Measurements from ENCODE around the gene SH3GL1. TPM values are rescaled to one million over a fixed set of nuclear protein-coding genes. Genes with fewer than 3 reads are reported as not detected.

The SH3GL1 gene
- total and polyA plus RNA-seq, 2 of the 4 experiments (the other 2 are of a cell fraction), result 28.1 to 138 TPM

- WGBS, 2 experiments (ENCODE audit: extremely low coverage in 2 of 2, insufficient read length in 1 of 2), result 74% methylated on average over 4 of the region's 13 CpGs; no CpG with 5 or more reads in 1 of the 2 experiments
- H4K5ac ChIP-seq (ENCODE audit: low read depth, low read length), result no peak overlapping the region
- H4K20me1 ChIP-seq (ENCODE audit: insufficient read depth, low read length), result peaks cover 11% of the 10 kb centered on the region
- H4K91ac ChIP-seq (ENCODE audit: insufficient read depth, low read depth, low read length), result no peak overlapping the region
- TF ChIP-seq, protein P1, sequence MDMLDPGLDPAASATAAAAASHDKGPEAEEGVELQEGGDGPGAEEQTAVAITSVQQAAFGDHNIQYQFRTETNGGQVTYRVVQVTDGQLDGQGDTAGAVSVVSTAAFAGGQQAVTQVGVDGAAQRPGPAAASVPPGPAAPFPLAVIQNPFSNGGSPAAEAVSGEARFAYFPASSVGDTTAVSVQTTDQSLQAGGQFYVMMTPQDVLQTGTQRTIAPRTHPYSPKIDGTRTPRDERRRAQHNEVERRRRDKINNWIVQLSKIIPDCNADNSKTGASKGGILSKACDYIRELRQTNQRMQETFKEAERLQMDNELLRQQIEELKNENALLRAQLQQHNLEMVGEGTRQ (IDR thresholded peaks at IDR 0.05; ENCODE audit: low read depth, low read length), result no peak
- no peak for TF ChIP-seq CHD1 (IDR thresholded peaks at IDR 0.05; ENCODE audit: low read depth, low read length)
- TF ChIP-seq MAFK (IDR thresholded peaks at IDR 0.05; ENCODE audit: low read depth, low read length), result no peak
- no peak for TF ChIP-seq NFE2L2 (IDR thresholded peaks at IDR 0.05; ENCODE audit: low read depth, low read length)
- TF ChIP-seq POLR2A (IDR thresholded peaks at IDR 0.05; ENCODE audit: low read depth, low read length), result no peak
- TF ChIP-seq BHLHE40 (IDR thresholded peaks at IDR 0.05; ENCODE audit: low read depth, low read length), result no peak
- TF ChIP-seq, protein P2, sequence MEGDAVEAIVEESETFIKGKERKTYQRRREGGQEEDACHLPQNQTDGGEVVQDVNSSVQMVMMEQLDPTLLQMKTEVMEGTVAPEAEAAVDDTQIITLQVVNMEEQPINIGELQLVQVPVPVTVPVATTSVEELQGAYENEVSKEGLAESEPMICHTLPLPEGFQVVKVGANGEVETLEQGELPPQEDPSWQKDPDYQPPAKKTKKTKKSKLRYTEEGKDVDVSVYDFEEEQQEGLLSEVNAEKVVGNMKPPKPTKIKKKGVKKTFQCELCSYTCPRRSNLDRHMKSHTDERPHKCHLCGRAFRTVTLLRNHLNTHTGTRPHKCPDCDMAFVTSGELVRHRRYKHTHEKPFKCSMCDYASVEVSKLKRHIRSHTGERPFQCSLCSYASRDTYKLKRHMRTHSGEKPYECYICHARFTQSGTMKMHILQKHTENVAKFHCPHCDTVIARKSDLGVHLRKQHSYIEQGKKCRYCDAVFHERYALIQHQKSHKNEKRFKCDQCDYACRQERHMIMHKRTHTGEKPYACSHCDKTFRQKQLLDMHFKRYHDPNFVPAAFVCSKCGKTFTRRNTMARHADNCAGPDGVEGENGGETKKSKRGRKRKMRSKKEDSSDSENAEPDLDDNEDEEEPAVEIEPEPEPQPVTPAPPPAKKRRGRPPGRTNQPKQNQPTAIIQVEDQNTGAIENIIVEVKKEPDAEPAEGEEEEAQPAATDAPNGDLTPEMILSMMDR (conservative IDR thresholded peaks at IDR 0.05; ENCODE audit: low read depth, low read length), result no peak
- no peak for TF ChIP-seq FOS (IDR thresholded peaks at IDR 0.05; ENCODE audit: low read depth, low read length)
- no peak for TF ChIP-seq ELK1 (IDR thresholded peaks at IDR 0.05; ENCODE audit: borderline replicate concordance, low read depth, low read length)
- no peak for TF ChIP-seq CEBPB (IDR thresholded peaks at IDR 0.05; ENCODE audit: low read depth, low read length)
- TF ChIP-seq RCOR1 (IDR thresholded peaks at IDR 0.05; ENCODE audit: insufficient replicate concordance, low read length), result no peak
- no peak for TF ChIP-seq MXI1 (IDR thresholded peaks at IDR 0.05; ENCODE audit: borderline replicate concordance, low read depth, low read length)
- TF ChIP-seq MAZ (IDR thresholded peaks at IDR 0.05; ENCODE audit: borderline replicate concordance, low read depth, low read length), result no peak
- TF ChIP-seq RFX5 (IDR thresholded peaks at IDR 0.05; ENCODE audit: low read depth, low read length), result no peak
- no peak for TF ChIP-seq RAD21 (IDR thresholded peaks at IDR 0.05; ENCODE audit: low read length)
- no peak for TF ChIP-seq SMC3 (IDR thresholded peaks at IDR 0.05; ENCODE audit: low read depth, low read length)
- no peak overlapping the region for H3K18ac ChIP-seq (ENCODE audit: low read depth, low read length)
- H3K4ac ChIP-seq (ENCODE audit: low read depth, low read length), result no peak overlapping the region
- intact Hi-C loops (cut with micrococcal nuclease), result no loop called here
- peaks cover 10% of the 10 kb centered on the region; the same call in 1 of the 2 replicates for H3K4me1 ChIP-seq (ENCODE audit: control insufficient read depth, insufficient read depth, low read length)
- H2AK5ac ChIP-seq (ENCODE audit: low read depth, low read length), result no peak overlapping the region
- peaks cover 52% of the 10 kb centered on the region for H3K36me3 ChIP-seq (ENCODE audit: control insufficient read depth, insufficient read depth, low read length)
- DNase-seq, result no peak
- H2BK15ac ChIP-seq (ENCODE audit: low read depth, low read length), result no peak overlapping the region
- H3K14ac ChIP-seq (replicated peaks; ENCODE audit: low read depth, low read length), result no peak overlapping the region
- H2BK120ac ChIP-seq (ENCODE audit: low read depth, low read length), result no peak overlapping the region
- H3K9me3 ChIP-seq (ENCODE audit: control insufficient read depth, insufficient read depth, low read length), result no peaks in the 10 kb centered on the region
- ChIA-PET POLR2A (ENCODE audit: unreplicated experiment) (no interaction called here), CTCF (no interaction called here)
- H3K9ac ChIP-seq (ENCODE audit: low read depth, low read length), result no peak overlapping the region
- no peak overlapping the region for H2BK20ac ChIP-seq (ENCODE audit: low read depth, low read length)
- dilution Hi-C loops (cut with HindIII; ENCODE audit: low sequenced_read_pairs, unreplicated experiment), result no loop called here
- no peak overlapping the region for H3K56ac ChIP-seq (ENCODE audit: extremely low read depth, insufficient read depth, low read length)
- in situ Hi-C loops (cut with MboI; ENCODE audit: low sequenced_read_pairs), result no loop called here
- H3K4me2 ChIP-seq (ENCODE audit: low read depth, low read length), result no peak overlapping the region
- 0 out of 2 replicates have a peak, but pooled peaks have one; percentile 3 for ATAC-seq (ENCODE audit: low read depth)
- H2BK5ac ChIP-seq (ENCODE audit: low read depth, low read length, poor library complexity, severe bottlenecking), result no peak overlapping the region
- H3K23ac ChIP-seq (ENCODE audit: low read depth, low read length), result no peak overlapping the region
- no peaks in the 10 kb centered on the region for H3K27me3 ChIP-seq (ENCODE audit: control insufficient read depth, insufficient read depth, low read length)
- peak overlapping the region; percentile 43 for H2AFZ ChIP-seq (replicated peaks; ENCODE audit: low read length, poor library complexity)
- peak overlapping the region; percentile 50 for H2AK9ac ChIP-seq (replicated peaks; ENCODE audit: low read depth, low read length, poor library complexity)
- no peaks in the 10 kb centered on the region for H3K9me1 ChIP-seq (ENCODE audit: insufficient read depth, low read length)
- BruUV-seq (replicated peaks), result no TSS peak
- no peak overlapping the region for H3K4me3 ChIP-seq (ENCODE audit: insufficient read depth, low read depth, low read length)
- no peak overlapping the region for H4K8ac ChIP-seq (ENCODE audit: low read depth in 2 of 2, low read length in 2 of 2)
- peaks cover 0 to 19% of the 10 kb centered on the region in 2 experiments for H3K79me1 ChIP-seq (ENCODE audit: low read depth in 1 of 2, low read length in 2 of 2)
- no peak overlapping the region; the same call in 1 of the 2 replicates for H3K27ac ChIP-seq (ENCODE audit: insufficient read depth, low read length)
Observed at GRCh38 chr19:4359627-4360000, 40.7 kb downstream of the SH3GL1 start.

Data from IMR-90 (cell line).